ENCODE results near the gene CCDC57.

DNA sequence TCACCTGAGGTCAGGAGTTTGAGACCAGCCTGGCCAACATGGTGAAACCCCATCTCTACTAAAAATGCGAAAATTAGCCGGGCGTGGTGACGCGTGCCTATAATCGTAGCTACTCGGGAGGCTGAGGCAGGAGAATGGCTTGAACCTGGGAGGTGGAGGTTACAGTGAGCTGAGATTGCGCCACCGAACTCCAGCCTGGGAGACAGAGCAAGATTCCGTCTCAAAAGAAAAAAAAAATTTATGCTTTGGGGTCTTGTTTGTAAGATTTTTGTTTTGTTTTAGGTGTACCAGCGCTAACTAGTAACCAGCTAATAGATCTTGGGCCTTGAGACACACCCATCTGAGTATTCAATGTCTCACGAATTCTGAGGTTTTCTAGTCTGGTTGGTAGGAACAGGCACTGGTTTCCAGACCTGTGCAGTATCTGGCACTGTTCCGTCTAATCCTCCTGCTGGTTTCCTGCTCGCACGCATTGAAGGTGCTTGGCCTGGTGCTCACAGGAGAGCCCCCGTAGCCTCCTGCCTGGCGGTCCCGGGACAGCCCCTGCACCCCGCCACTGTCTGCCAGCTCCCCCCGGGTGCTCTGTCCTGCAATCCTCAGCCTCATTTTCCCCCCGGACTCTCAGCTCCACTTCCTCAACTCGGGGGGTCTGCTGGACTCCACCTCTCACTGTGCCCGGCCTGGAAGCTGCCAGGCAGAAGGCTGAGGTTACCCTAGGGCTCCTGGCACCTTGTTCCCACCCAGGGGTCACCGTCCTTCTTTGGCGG is 136.4 kb downstream of the CCDC57 start:
- TF ChIP-seq, protein P1, sequence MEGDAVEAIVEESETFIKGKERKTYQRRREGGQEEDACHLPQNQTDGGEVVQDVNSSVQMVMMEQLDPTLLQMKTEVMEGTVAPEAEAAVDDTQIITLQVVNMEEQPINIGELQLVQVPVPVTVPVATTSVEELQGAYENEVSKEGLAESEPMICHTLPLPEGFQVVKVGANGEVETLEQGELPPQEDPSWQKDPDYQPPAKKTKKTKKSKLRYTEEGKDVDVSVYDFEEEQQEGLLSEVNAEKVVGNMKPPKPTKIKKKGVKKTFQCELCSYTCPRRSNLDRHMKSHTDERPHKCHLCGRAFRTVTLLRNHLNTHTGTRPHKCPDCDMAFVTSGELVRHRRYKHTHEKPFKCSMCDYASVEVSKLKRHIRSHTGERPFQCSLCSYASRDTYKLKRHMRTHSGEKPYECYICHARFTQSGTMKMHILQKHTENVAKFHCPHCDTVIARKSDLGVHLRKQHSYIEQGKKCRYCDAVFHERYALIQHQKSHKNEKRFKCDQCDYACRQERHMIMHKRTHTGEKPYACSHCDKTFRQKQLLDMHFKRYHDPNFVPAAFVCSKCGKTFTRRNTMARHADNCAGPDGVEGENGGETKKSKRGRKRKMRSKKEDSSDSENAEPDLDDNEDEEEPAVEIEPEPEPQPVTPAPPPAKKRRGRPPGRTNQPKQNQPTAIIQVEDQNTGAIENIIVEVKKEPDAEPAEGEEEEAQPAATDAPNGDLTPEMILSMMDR (IDR thresholded peaks at IDR 0.05; ENCODE audit: low read length) = no peak
- TF ChIP-seq EZH2 (optimal IDR thresholded peaks at IDR 0.05; ENCODE audit: low read depth, low read length) (no peak), EZH2phosphoT487 (IDR thresholded peaks at IDR 0.05; ENCODE audit: low read length) (no peak)

Measured in MM.1S (cell line).